HCT116 (cell line): ENCODE results near the gene DNAJC16. TPM values are rescaled to one million over a fixed set of nuclear protein-coding genes. Genes with fewer than 3 reads are reported as not detected.

ENCODE experiments used
- ATAC-seq: fragments of 200-7000 bp; cut with Tn5 transposase; 2 replicates; pipeline ENCODE4 v1.9.1; 2020; ENCODE audit warnings: mild to moderate bottlenecking, moderate library complexity
- Bru-seq: library from RNA; stranded (reverse); fragments of 400-500 nt; gene quantifications from one replicate; lab custom pipeline; 2021; lab: Mats Ljungman, UMichigan
- BruChase-seq, 2 experiments: library from RNA; stranded (reverse); fragments of 400-500 nt; gene quantifications; one replicate each; lab custom pipeline; 2021; lab: Mats Ljungman, UMichigan
- BruUV-seq: library from RNA; stranded (reverse); fragments of 400-500 nt; replicated peaks from 2 replicates; lab custom pipeline; 2021; lab: Mats Ljungman, UMichigan
- CTCF ChIA-PET: fragments of 300-600 bp; sonication (Branson Sonifier 250); formaldehyde crosslinking; loops from one replicate; lab custom pipeline; 2021; ENCODE audit warnings: antibody characterized with exemption; lab: Charles Lee
- POLR2A ChIA-PET: fragments of 300-600, 350-600 bp; sonication (Branson Sonifier 250); formaldehyde crosslinking; loops from one replicate; lab custom pipeline; 2021; ENCODE audit warnings: antibody characterized with exemption; lab: Charles Lee
- RAD21 ChIA-PET, 2 experiments: fragments of 300-600 bp; sonication (Branson Sonifier 250); formaldehyde crosslinking; loops; one replicate each; lab custom pipeline; 2023; ENCODE audit warnings: low total read pairs in 2 of 2; ENCODE audit not compliant: uncharacterized antibody in 2 of 2, unreplicated experiment in 2 of 2, low non-redundant PET in 1 of 2; lab: Charles Lee
- DNase-seq: peaks from one replicate; pipeline ENCODE4 v3.0.0-alpha.2; 2010; ENCODE audit warnings: low read depth, low spot score
- H2AFZ ChIP-seq: fragments of 200-600 bp; shearing (Covaris generic), sonication (generic); 2 replicates; pipeline ENCODE4 v1.6.1; 2017; ENCODE audit warnings: low read depth, mixed run types, mixed read lengths, antibody characterized with exemption, low read length; ENCODE audit not compliant: poor library complexity, severe bottlenecking
- H3K27ac ChIP-seq: 2 replicates; pipeline ENCODE4 v1.5.1; 2012; ENCODE audit warnings: low read depth, low read length
- H3K27me3 ChIP-seq: fragments of 200-600 bp; sonication (generic); 2 replicates; pipeline ENCODE4 v1.6.1; 2016; ENCODE audit warnings: mixed run types, low read length, mixed read lengths; ENCODE audit not compliant: insufficient read depth
- H3K36me3 ChIP-seq, 2 experiments: fragments of 200-500 bp in 1 of 2; fragments of 200-600 bp in 1 of 2; sonication (Bioruptor generic) in 1 of 2; sonication (generic) in 1 of 2; 2 replicates each; pipeline versions ENCODE4 v1.5.1 to v1.6.1; 2014 to 2016; ENCODE audit warnings: low read length in 2 of 2, inconsistent platforms in 1 of 2, mixed read lengths in 1 of 2, mixed run types in 1 of 2; ENCODE audit not compliant: insufficient read depth in 2 of 2, control insufficient read depth in 1 of 2
- H3K4me1 ChIP-seq, 2 experiments: fragments of 200-600 bp in 1 of 2; sonication (generic) in 1 of 2; 2 replicates each; pipeline versions ENCODE4 v1.5.1 to v1.6.1; 2012 to 2017; ENCODE audit warnings: low read length in 2 of 2, inconsistent platforms in 1 of 2, mild to moderate bottlenecking in 1 of 2, mixed read lengths in 1 of 2, mixed run types in 1 of 2, moderate library complexity in 1 of 2; ENCODE audit not compliant: insufficient read depth in 2 of 2, control insufficient read depth in 1 of 2
- H3K4me2 ChIP-seq: fragments of 200-600 bp; sonication (generic); 2 replicates; pipeline ENCODE4 v1.6.1; 2017; ENCODE audit warnings: mixed run types, low read length, mixed read lengths
- H3K4me3 ChIP-seq, 2 experiments: fragments of 200-600 bp in 1 of 2; sonication (generic) in 1 of 2; replicated peaks in 1 of 2; 2 replicates each; pipeline ENCODE4 v1.5.1; 2011 to 2016; ENCODE audit warnings: low read length in 2 of 2, control low read depth in 1 of 2, low read depth in 1 of 2, mild to moderate bottlenecking in 1 of 2, mixed read lengths in 1 of 2, mixed run types in 1 of 2
- H3K79me2 ChIP-seq: fragments of 200-600 bp; sonication (generic); 2 replicates; pipeline ENCODE4 v1.6.1; 2017; ENCODE audit warnings: mild to moderate bottlenecking, mixed run types, low read length, moderate library complexity, mixed read lengths; ENCODE audit not compliant: insufficient read depth
- H3K9ac ChIP-seq: fragments of 200-600 bp; sonication (generic); 2 replicates; pipeline ENCODE4 v1.6.1; 2016; ENCODE audit warnings: low read length, mixed read lengths
- H3K9me2 ChIP-seq: fragments of 200-600 bp; sonication (generic), shearing (Covaris generic); 2 replicates; pipeline ENCODE4 v1.6.1; 2017; ENCODE audit warnings: mixed run types, mild to moderate bottlenecking, moderate library complexity; ENCODE audit not compliant: insufficient read depth
- H3K9me3 ChIP-seq, 2 experiments: fragments of 200-500 bp in 1 of 2; fragments of 200-600 bp in 1 of 2; sonication (Bioruptor generic) in 1 of 2; sonication (generic) in 1 of 2; 2 replicates each; pipeline ENCODE4 v1.6.1; 2014 to 2017; ENCODE audit warnings: low read length in 2 of 2, mixed read lengths in 2 of 2, inconsistent platforms in 1 of 2, low read depth in 1 of 2, mild to moderate bottlenecking in 1 of 2, mixed run types in 1 of 2, moderate library complexity in 1 of 2; ENCODE audit not compliant: control insufficient read depth in 1 of 2, insufficient read depth in 1 of 2
- H4K20me1 ChIP-seq: fragments of 200-600 bp; sonication (generic), shearing (Covaris generic); 2 replicates; pipeline ENCODE4 v1.6.1; 2017; ENCODE audit warnings: mixed run types, mild to moderate bottlenecking, moderate library complexity; ENCODE audit not compliant: insufficient read depth
- CBX3 ChIP-seq: IDR thresholded peaks from 2 replicates; pipeline ENCODE4 v1.6.1; 2012; ENCODE audit warnings: low read depth
- CEBPB ChIP-seq: IDR thresholded peaks from 2 replicates; pipeline ENCODE4 v1.6.1; 2012; ENCODE audit warnings: low read depth
- CTCF ChIP-seq, 3 experiments: fragments of 200-600 bp in 1 of 3; sonication (generic) in 1 of 3; IDR thresholded peaks in 2 of 3; conservative IDR thresholded peaks in 1 of 3; 2 replicates each; pipeline ENCODE4 v1.5.1; 2012 to 2017; ENCODE audit warnings: low read depth in 2 of 3, low read length in 2 of 3, antibody characterized with exemption in 1 of 3, borderline replicate concordance in 1 of 3, control low read depth in 1 of 3, mild to moderate bottlenecking in 1 of 3, mixed read lengths in 1 of 3, mixed run types in 1 of 3, moderate library complexity in 1 of 3; ENCODE audit not compliant: insufficient read depth in 1 of 3
- EGR1 ChIP-seq: IDR thresholded peaks from 2 replicates; pipeline ENCODE4 v1.6.1; 2012; ENCODE audit warnings: low read depth
- ELF1 ChIP-seq: IDR thresholded peaks from 2 replicates; pipeline ENCODE4 v1.6.1; 2012; ENCODE audit warnings: low read depth, borderline replicate concordance
- EZH2 ChIP-seq: fragments of 200-600 bp; sonication (generic); IDR thresholded peaks from 2 replicates; pipeline ENCODE4 v1.6.1; 2017; ENCODE audit warnings: antibody characterized with exemption, mixed run types
- EZH2phosphoT487 ChIP-seq: fragments of 200-600 bp; IDR thresholded peaks from 2 replicates; pipeline ENCODE4 v1.6.1; 2018; ENCODE audit warnings: antibody characterized with exemption, borderline replicate concordance
- FOSL1 ChIP-seq: IDR thresholded peaks from 2 replicates; pipeline ENCODE4 v1.6.1; 2012; ENCODE audit warnings: low read depth
- JUND ChIP-seq: IDR thresholded peaks from 2 replicates; pipeline ENCODE4 v1.6.1; 2012
- MAX ChIP-seq: IDR thresholded peaks from 2 replicates; pipeline ENCODE4 v1.6.1; 2012
- POLR2A ChIP-seq: IDR thresholded peaks from 2 replicates; pipeline ENCODE4 v1.7.0; 2011; ENCODE audit warnings: borderline replicate concordance; ENCODE audit not compliant: insufficient read depth, insufficient read length; ENCODE audit errors: extremely low read depth
- POLR2AphosphoS5 ChIP-seq: IDR thresholded peaks from 2 replicates; pipeline ENCODE4 v1.6.1; 2011; ENCODE audit warnings: mild to moderate bottlenecking, low read depth, low read length, moderate library complexity
- RAD21 ChIP-seq: IDR thresholded peaks from 2 replicates; pipeline ENCODE4 v1.6.1; 2012; ENCODE audit warnings: low read depth, mild to moderate bottlenecking
- SIN3A ChIP-seq: IDR thresholded peaks from 2 replicates; pipeline ENCODE4 v1.6.1; 2012; ENCODE audit warnings: low read depth
- SP1 ChIP-seq: IDR thresholded peaks from 2 replicates; pipeline ENCODE4 v1.6.1; 2012; ENCODE audit warnings: low read depth
- SRF ChIP-seq: IDR thresholded peaks from 2 replicates; pipeline ENCODE4 v1.6.1; 2012; ENCODE audit warnings: low read depth
- TCF7L2 ChIP-seq: IDR thresholded peaks from 2 replicates; pipeline ENCODE4 v1.7.0; 2011; ENCODE audit warnings: borderline replicate concordance, inconsistent platforms; ENCODE audit not compliant: insufficient read depth, insufficient read length; ENCODE audit errors: extremely low read depth
- YY1 ChIP-seq: IDR thresholded peaks from 2 replicates; pipeline ENCODE4 v1.6.1; 2011; ENCODE audit warnings: low read length, low read depth, moderate library complexity, mild to moderate bottlenecking; ENCODE audit not compliant: insufficient replicate concordance; ENCODE audit errors: extremely low read depth
- ZBTB33 ChIP-seq: IDR thresholded peaks from 2 replicates; pipeline ENCODE4 v1.6.1; 2011; ENCODE audit warnings: mild to moderate bottlenecking, low read length, moderate library complexity; ENCODE audit not compliant: insufficient replicate concordance; ENCODE audit errors: extremely low read depth
- ZFX ChIP-seq: fragments of 450-650 bp; IDR thresholded peaks from 2 replicates; pipeline ENCODE4 v1.6.1; 2017
- ZNF274 ChIP-seq: fragments of 200-500 bp; sonication (Bioruptor generic); IDR thresholded peaks from 2 replicates; pipeline ENCODE4 v1.6.1; 2014; ENCODE audit warnings: mild to moderate bottlenecking, low read depth, low read length, inconsistent platforms
- intact Hi-C: fragments of 100-400 bp; cut with micrococcal nuclease; formaldehyde crosslinking; loops from 2 replicates; pipeline ENCODE4 v1.10.0; 2022
- long read RNA-seq: library from polyadenylated mRNA; unstranded; transcript quantifications from one replicate; pipeline ENCODE4 v2.0.0, GENCODE V29; 2021; ENCODE audit not compliant: unreplicated experiment
- polyA plus RNA-seq: library from polyadenylated mRNA; unstranded; fragments of >200 nt; gene quantifications from 2 replicates; pipeline ENCODE4 v1.2.1, GENCODE V29; 2012; ENCODE audit warnings: missing spikeins
- total RNA-seq: library from RNA; stranded (reverse); gene quantifications from one replicate; pipeline ENCODE4 v1.2.1, GENCODE V29; 2021; ENCODE audit not compliant: unreplicated experiment

Gene DNAJC16
- total RNA-seq (20.6 TPM), Bru-seq, nascent RNA (percentile 78 among the genes with signal in this experiment), BruChase-seq, experiment 1, labeled RNA remaining after a 6-hour chase (percentile 84 among the genes with signal in this experiment), BruChase-seq, experiment 2, labeled RNA remaining after a 2-hour chase (percentile 86 among the genes with signal in this experiment)
- 6.5 and 7.9 TPM in 2 replicates for polyA plus RNA-seq
- long read RNA-seq, full-length matches to known transcripts: 3 of 9 reads
- long read RNA-seq, partial matches to known transcripts: 6 of 9 reads
- long read RNA-seq, other reads (novel, unspliced or antisense): 0 of 9 reads

DNA sequence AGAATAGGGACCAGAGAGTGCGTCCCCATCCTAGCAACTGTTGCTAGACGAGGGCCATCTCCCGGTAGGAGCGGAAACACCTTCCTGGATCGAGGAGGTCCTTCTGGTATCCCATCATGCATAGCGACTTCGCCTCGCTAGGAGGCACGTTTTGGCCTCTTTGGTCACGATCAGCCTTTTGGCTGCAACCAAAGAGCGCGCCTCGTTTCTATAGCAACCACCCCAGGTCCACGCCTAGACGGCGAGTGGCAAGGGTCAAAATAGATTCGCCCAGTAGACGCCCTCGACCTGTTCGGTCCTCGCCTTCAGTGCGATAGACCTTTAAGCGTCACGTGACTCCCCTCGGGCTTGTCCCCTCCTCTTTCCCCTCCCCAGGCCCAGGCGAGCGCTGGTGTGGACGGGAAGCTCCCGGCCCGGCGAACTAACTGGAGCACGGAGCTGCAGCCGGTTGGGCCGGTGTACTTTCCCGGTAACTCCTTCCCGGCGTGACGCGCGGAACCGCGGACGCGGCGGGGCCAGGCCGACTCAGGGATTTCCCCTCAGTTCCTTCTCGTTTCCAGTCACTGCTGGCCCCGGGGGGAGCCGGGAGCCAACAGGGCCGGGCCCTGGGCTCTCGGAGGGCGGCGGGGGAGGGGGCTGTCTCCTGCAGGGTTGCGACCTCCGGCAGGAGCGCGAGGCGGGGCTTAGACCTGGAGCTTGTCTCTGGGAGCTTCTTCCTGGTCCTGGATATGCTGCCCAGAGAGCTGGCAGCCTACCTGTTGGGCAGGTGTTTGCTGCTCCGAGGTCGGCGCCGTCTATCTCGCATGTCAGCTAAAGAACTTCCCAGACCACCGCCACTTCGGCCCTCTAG, at the start of gene DNAJC16:
TSS of gene DNAJC16 (plus strand) at position 359 of the 850 bp plus-strand sequence. CDS start 2,258 bp downstream, outside the sequence.
- RAD21 ChIA-PET: no interaction called here
- CTCF ChIA-PET: no interaction called here
- peaks cover 26% of the 10 kb centered on the region for H3K79me2 ChIP-seq
- peak within 1 kb of the TSS; percentile 73 for H3K27ac ChIP-seq
- H4K20me1 ChIP-seq: no peaks in the 10 kb centered on the region
- ATAC-seq (peak; percentile 71), DNase-seq (peak; percentile 100)
- intact Hi-C loops: loop anchor here (5.0 kb wide), 2 partner anchors 91 to 621 kb away; partner anchors contain the start of gene DDI2
- no TSS peak for BruUV-seq
- no peaks in the 10 kb centered on the region for H3K9me3 ChIP-seq
- H3K27me3 ChIP-seq: no peaks in the 10 kb centered on the region
- H3K4me3 ChIP-seq: peak within 1 kb of the TSS; percentile 80 to 84
- POLR2A ChIA-PET: no interaction called here
- H3K9me2 ChIP-seq: no peaks in the 10 kb centered on the region
- H3K4me2 ChIP-seq: peak within 1 kb of the TSS; percentile 89
- H3K4me1 ChIP-seq: peaks cover 10 to 31% of the 10 kb centered on the region in 2 experiments
- H3K9ac ChIP-seq: peak within 1 kb of the TSS; percentile 90
- 0 out of 4 replicates have a peak, but pooled peaks cover 0 to 2% of the 10 kb centered on the region in 2 experiments for H3K36me3 ChIP-seq
- peak; percentile 82 for TF ChIP-seq TCF7L2
- no peak for TF ChIP-seq CEBPB
- TF ChIP-seq SP1: peak; percentile 89
- peak; percentile 91 for TF ChIP-seq POLR2AphosphoS5
- peak; percentile 84 for TF ChIP-seq ZBTB33
- no peak for TF ChIP-seq ZNF274
- TF ChIP-seq CTCF (IDR thresholded peaks at IDR 0.05 in 2 of 3, conservative IDR thresholded peaks at IDR 0.05 in 1 of 3; ENCODE audit: borderline replicate concordance in 1 of 3, insufficient read depth in 1 of 3, low read depth in 2 of 3, low read length in 2 of 3): peak in 1 of 3 experiments; percentile 8; a peak in 1 of 6 replicates
- no peak; the same call in 1 of the 2 replicates for TF ChIP-seq SRF
- TF ChIP-seq FOSL1: no peak
- TF ChIP-seq SIN3A: no peak; the same call in none of the 2 replicates
- no peak for TF ChIP-seq EZH2phosphoT487
- TF ChIP-seq CBX3: no peak
- TF ChIP-seq RAD21: no peak
- TF ChIP-seq EZH2: no peak
- peak; percentile 61 for TF ChIP-seq POLR2A
- TF ChIP-seq MAX: peak; percentile 98
- TF ChIP-seq JUND: no peak
- peak; percentile 90 for TF ChIP-seq ZFX
- TF ChIP-seq EGR1: no peak
- no peak; the same call in 1 of the 2 replicates for TF ChIP-seq ELF1
- TF ChIP-seq YY1: peak; percentile 52
- no peak within 1 kb of the TSS for H2AFZ ChIP-seq
